ENCODE data around the gene OR2G2.

DNA sequence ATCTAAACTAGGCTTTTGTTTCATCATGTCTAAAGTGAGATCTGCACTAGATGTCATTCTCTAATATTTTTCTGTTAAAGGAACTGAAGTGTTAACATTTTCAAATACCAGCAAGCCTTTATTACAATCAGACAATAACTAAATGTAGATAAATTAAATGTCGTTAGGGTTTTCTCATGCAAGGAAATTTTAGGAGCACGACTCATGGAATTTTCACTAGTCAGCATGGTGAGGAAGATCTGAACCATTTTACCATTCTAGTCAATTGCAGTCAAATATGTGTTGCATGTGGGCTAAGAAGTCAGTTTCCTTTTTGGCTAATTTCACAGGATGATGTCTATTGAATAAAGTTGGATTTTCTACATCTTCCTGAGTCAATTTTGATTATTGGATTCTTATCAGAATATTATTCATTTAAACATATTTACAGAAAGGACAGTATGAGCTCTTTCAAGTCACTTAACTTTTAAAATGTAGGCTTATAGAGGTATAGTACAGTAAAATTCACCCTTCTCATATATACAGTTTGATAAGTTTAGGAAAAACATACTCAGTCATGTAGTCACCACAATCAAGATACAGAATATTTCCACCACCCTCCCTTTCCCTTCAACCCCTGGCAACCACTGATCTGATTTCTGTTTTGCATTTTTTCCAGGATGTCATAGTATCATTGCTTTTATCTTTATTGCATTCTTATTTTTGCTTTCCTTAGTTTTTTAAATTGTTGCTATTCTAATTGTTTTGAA, 30.1 kb upstream of the OR2G2 start:
- TF ChIP-seq, protein P1, sequence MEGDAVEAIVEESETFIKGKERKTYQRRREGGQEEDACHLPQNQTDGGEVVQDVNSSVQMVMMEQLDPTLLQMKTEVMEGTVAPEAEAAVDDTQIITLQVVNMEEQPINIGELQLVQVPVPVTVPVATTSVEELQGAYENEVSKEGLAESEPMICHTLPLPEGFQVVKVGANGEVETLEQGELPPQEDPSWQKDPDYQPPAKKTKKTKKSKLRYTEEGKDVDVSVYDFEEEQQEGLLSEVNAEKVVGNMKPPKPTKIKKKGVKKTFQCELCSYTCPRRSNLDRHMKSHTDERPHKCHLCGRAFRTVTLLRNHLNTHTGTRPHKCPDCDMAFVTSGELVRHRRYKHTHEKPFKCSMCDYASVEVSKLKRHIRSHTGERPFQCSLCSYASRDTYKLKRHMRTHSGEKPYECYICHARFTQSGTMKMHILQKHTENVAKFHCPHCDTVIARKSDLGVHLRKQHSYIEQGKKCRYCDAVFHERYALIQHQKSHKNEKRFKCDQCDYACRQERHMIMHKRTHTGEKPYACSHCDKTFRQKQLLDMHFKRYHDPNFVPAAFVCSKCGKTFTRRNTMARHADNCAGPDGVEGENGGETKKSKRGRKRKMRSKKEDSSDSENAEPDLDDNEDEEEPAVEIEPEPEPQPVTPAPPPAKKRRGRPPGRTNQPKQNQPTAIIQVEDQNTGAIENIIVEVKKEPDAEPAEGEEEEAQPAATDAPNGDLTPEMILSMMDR (conservative IDR thresholded peaks at IDR 0.05), result no peak
- no peak for TF ChIP-seq ZFX (IDR thresholded peaks at IDR 0.05)
